Adrenal gland (tissue), 12 donors: ENCODE results near the gene CYBA. TPM values are rescaled to one million over a fixed set of nuclear protein-coding genes. Genes with fewer than 3 reads are reported as not detected.
A peak's percentile ranks its signal among the peaks of the same experiment; 100 is the strongest.

Source experiments
- DNase-seq, 7 donors: peaks; one replicate each; pipeline ENCODE4 v3.0.0-alpha.2; 2019 to 2020
- H3K27ac ChIP-seq, 5 donors: fragments of 200-600 bp; sonication (generic) in 4 of 5; 1 replicate in 3 of 5; 2 replicates in 2 of 5; pipeline versions ENCODE4 v1.5.1 to v1.8.0; 2016 to 2020; ENCODE audit warnings: mild to moderate bottlenecking in 1 of 5
- H3K27me3 ChIP-seq: fragments of 200-600 bp; 2 replicates; pipeline ENCODE4 v1.8.0; 2021
- H3K36me3 ChIP-seq, 2 donors: fragments of 200-600 bp; replicated peaks in 1 of 2; 1 replicate in 1 of 2; 2 replicates in 1 of 2; pipeline versions ENCODE4 v1.5.1 to v1.8.0; 2018 to 2022
- H3K4me1 ChIP-seq, 2 donors: fragments of 200-600 bp; replicated peaks in 1 of 2; 1 replicate in 1 of 2; 2 replicates in 1 of 2; pipeline versions ENCODE4 v1.5.1 to v1.8.0; 2018 to 2021
- H3K4me3 ChIP-seq, 4 donors: fragments of 200-600 bp; sonication (generic) in 3 of 4; one replicate each; pipeline ENCODE4 v1.5.1; 2016 to 2018
- H3K9me3 ChIP-seq, 3 donors: fragments of 200-600 bp; sonication (generic) in 1 of 3; replicated peaks in 1 of 3; 1 replicate in 2 of 3; 2 replicates in 1 of 3; pipeline versions ENCODE4 v1.5.1 to v1.8.0; 2016 to 2021
- CTCF ChIP-seq, 6 experiments: fragments of 450-650 bp in 4 of 6; fragments of 200-600 bp in 2 of 6; sonication (generic) in 1 of 6; IDR thresholded peaks; 1 replicate in 5 of 6; 2 replicates in 1 of 6; pipeline versions ENCODE4 v1.5.1 to v1.8.0; 2016 to 2021; ENCODE audit warnings: antibody characterized with exemption in 6 of 6, mild to moderate bottlenecking in 2 of 6, moderate library complexity in 1 of 6
- POLR2A ChIP-seq, 2 donors: fragments of 450-650 bp; IDR thresholded peaks; one replicate each; pipeline ENCODE4 v1.6.1; 2017; ENCODE audit warnings: antibody characterized with exemption in 2 of 2, mild to moderate bottlenecking in 2 of 2, moderate library complexity in 1 of 2
- WGBS, 4 donors: extraction: QIAGEN DNeasy Blood & Tissue Kit in 2 of 4; methylation state at CpG; one replicate each; pipeline versions ENCODE4 v1.1.5 to v1.1.7; 2013 to 2017; 5-methylcytosine and 5-hydroxymethylcytosine counted together
- intact Hi-C, 2 donors: fragments of 100-400 bp; cut with DNase I; formaldehyde crosslinking; loops; one replicate each; pipeline versions ENCODE4 v1.14.1 to v1.15.0; 2022 to 2023
- polyA plus RNA-seq, 3 donors: library from polyadenylated mRNA; stranded (reverse); fragments of 200-250 nt in 2 of 3; fragments of 350-450 nt in 1 of 3; fragmentation: Illumina TruSeq in 1 of 3; extraction: RNeasy Lipid Tissue Mini Kit (QIAGEN cat#74804) in 1 of 3; gene quantifications; one replicate each; pipeline ENCODE4 v1.2.3, GENCODE V29; 2013 to 2014
- total RNA-seq, 9 donors: library from RNA; depleted of rRNA in 4 of 9; stranded (reverse); fragments of >200 nt in 4 of 9; fragments of 120-200 nt in 1 of 9; fragmentation: NEBNext Ultra II Directional in 1 of 9; extraction: Animal tissue kit (Norgen Biotek cat#: 25700) in 1 of 9; gene quantifications; one replicate each; pipeline versions ENCODE4 v1.1.0 to v1.2.4, GENCODE V29; 2013 to 2023
- donor health status: healthy with polysubstance abuse.
- donor health status: Bipolar disorder and iron deficiency.
- donor health status: DM: yes; HTN: yes; CAD: no.
- donor health status: DM: no; HTN: no; CAD: no.
- donor health status: DM: no; HTN: no; CAD: no.
- donor health status: DM: yes; HTN: yes; CAD: no.

CYBA gene
- total and polyA plus RNA-seq, 12 donors: 19.6 to 374 (median 155) TPM

- intact Hi-C loops: no loop called here
- H3K4me3 ChIP-seq: no peak overlapping the region
- no peak for DNase-seq
- H3K9me3 ChIP-seq: no peaks in the 10 kb centered on the region
- TF ChIP-seq CTCF (IDR thresholded peaks at IDR 0.05) (no peak), POLR2A (IDR thresholded peaks at IDR 0.05) (no peak)
- WGBS, 4 donors: 85 to 92% (median 88%) methylated on average over 7 to 13 of the region's 13 CpGs
- peaks cover 0 to 12% of the 10 kb centered on the region in 2 donors for H3K4me1 ChIP-seq
- H3K36me3 ChIP-seq: peaks cover 0 to 13% of the 10 kb centered on the region in 2 donors
- H3K27ac ChIP-seq: no peak overlapping the region
- no peaks in the 10 kb centered on the region for H3K27me3 ChIP-seq
Measured at GRCh38 chr16:88653101-88653500, 2.2 kb upstream of the CYBA start.

GRCh38 chr16:88652762-88653063 is 1.9 kb upstream of the CYBA start:
- Histone ChIP-seq H3K9me3 (no peaks in the 10 kb centered on the region), H3K36me3 (peaks cover 0 to 13% of the 10 kb centered on the region in 2 donors), H3K27me3 (no peaks in the 10 kb centered on the region), H3K27ac (no peak overlapping the region), H3K4me1 (peaks cover 0 to 12% of the 10 kb centered on the region in 2 donors), H3K4me3 (no peak overlapping the region)
- no peak for DNase-seq
- 85 to 94% (median 92%) methylated on average over 2 to 8 of the region's 8 CpGs for WGBS, 4 donors
- intact Hi-C loops: no loop called here
- TF ChIP-seq CTCF (IDR thresholded peaks at IDR 0.05): no peak
- no peak for TF ChIP-seq POLR2A (IDR thresholded peaks at IDR 0.05)

GRCh38 chr16:88651989-88652761 is 1.3 kb upstream of the CYBA start:
- intact Hi-C loops: no loop called here
- Histone ChIP-seq H3K4me3 (no peak overlapping the region), H3K27ac (peak overlapping the region in 2 of 5 donors; percentile 74 to 90), H3K4me1 (peaks cover 0 to 12% of the 10 kb centered on the region in 2 donors), H3K27me3 (no peaks in the 10 kb centered on the region), H3K9me3 (no peaks in the 10 kb centered on the region), H3K36me3 (peaks cover 0 to 13% of the 10 kb centered on the region in 2 donors)
- no peak for DNase-seq
- WGBS, 4 donors: 89 to 98% (median 91%) methylated on average over 8 to 29 of the region's 29 CpGs
- no peak for TF ChIP-seq CTCF (IDR thresholded peaks at IDR 0.05)
- TF ChIP-seq POLR2A (IDR thresholded peaks at IDR 0.05): no peak

- Histone ChIP-seq H3K9me3 (no peaks in the 10 kb centered on the region), H3K27ac (peak overlapping the region in 3 of 5 donors; percentile 52 to 90 (median 74)), H3K36me3 (peaks cover 0 to 13% of the 10 kb centered on the region in 2 donors), H3K4me1 (peaks cover 0 to 12% of the 10 kb centered on the region in 2 donors), H3K4me3 (peak overlapping the region in 2 of 4 donors; percentile 30 to 69), H3K27me3 (no peaks in the 10 kb centered on the region)
- intact Hi-C loops: no loop called here
- peak; percentile 43 to 81 (median 56) for DNase-seq
- TF ChIP-seq CTCF (IDR thresholded peaks at IDR 0.05) (no peak), POLR2A (IDR thresholded peaks at IDR 0.05) (no peak)
- 41 to 86% (median 45%) methylated on average over 8 to 24 of the region's 24 CpGs for WGBS, 4 donors
Measured at GRCh38 chr16:88651276-88651988, 579 bp upstream of the CYBA start.
